CD4-positive, CD25-positive, alpha-beta regulatory T cell (primary cell): ENCODE data around the gene TLX2. TPM values are rescaled to one million over a fixed set of nuclear protein-coding genes. Genes with fewer than 3 reads are reported as not detected.

Experiments
- ATAC-seq, 2 donors: fragments of 150-1000 bp; cut with Tn5 transposase; one replicate each; pipeline ENCODE4 v1.10.0; 2021; ENCODE audit warnings: low read depth in 2 of 2, moderate number of reproducible peaks in 2 of 2, moderate library complexity in 1 of 2
- DNase-seq, 3 donors: peaks; one replicate each; pipeline versions ENCODE4 v3.0.0 to v3.0.0-alpha.2; 2012 to 2022; ENCODE audit warnings: mixed read lengths in 1 of 3
- H3K27ac ChIP-seq: one replicate; pipeline ENCODE4 v1.7.0; 2013; ENCODE audit warnings: mild to moderate bottlenecking, low read length; ENCODE audit not compliant: insufficient read depth, poor library complexity, severe bottlenecking
- H3K27me3 ChIP-seq: one replicate; pipeline ENCODE4 v1.7.0; 2013; ENCODE audit warnings: low read length; ENCODE audit not compliant: control insufficient read depth, insufficient read depth
- H3K36me3 ChIP-seq: one replicate; pipeline ENCODE4 v1.7.0; 2013; ENCODE audit warnings: mild to moderate bottlenecking, low read length, moderate library complexity; ENCODE audit not compliant: control insufficient read depth, insufficient read depth
- H3K4me1 ChIP-seq: 2 replicates; pipeline ENCODE4 v1.7.0; 2013; ENCODE audit warnings: mild to moderate bottlenecking, low read length; ENCODE audit not compliant: insufficient read depth, control insufficient read depth, poor library complexity, severe bottlenecking
- H3K4me3 ChIP-seq: one replicate; pipeline ENCODE4 v1.7.0; 2013; ENCODE audit warnings: low read depth, mild to moderate bottlenecking, low read length, moderate library complexity
- H3K9me3 ChIP-seq, 2 experiments: 1 replicate in 1 of 2; 2 replicates in 1 of 2; pipeline ENCODE4 v1.7.0; 2013; ENCODE audit warnings: low read length in 2 of 2, mild to moderate bottlenecking in 1 of 2, moderate library complexity in 1 of 2; ENCODE audit not compliant: control insufficient read depth in 2 of 2
- H3K27ac Mint-ChIP-seq, 3 donors: one replicate each; pipeline ENCODE4 v1.8.0; 2020 to 2022; ENCODE audit warnings: mild to moderate bottlenecking in 3 of 3, mixed read lengths in 3 of 3, moderate library complexity in 2 of 3
- H3K27me3 Mint-ChIP-seq: one replicate; pipeline ENCODE4 v1.8.0; 2022; ENCODE audit warnings: mild to moderate bottlenecking, mixed read lengths
- H3K36me3 Mint-ChIP-seq: one replicate; pipeline ENCODE4 v1.8.0; 2020; ENCODE audit warnings: mixed read lengths
- H3K4me1 Mint-ChIP-seq, 4 donors: one replicate each; pipeline ENCODE4 v1.8.0; 2020 to 2022; ENCODE audit warnings: mixed read lengths in 4 of 4, mild to moderate bottlenecking in 1 of 4
- H3K4me3 Mint-ChIP-seq, 4 donors: one replicate each; pipeline ENCODE4 v1.8.0; 2020 to 2022; ENCODE audit warnings: mild to moderate bottlenecking in 4 of 4, mixed read lengths in 4 of 4, moderate library complexity in 3 of 4
- H3K9me3 Mint-ChIP-seq, 7 donors: one replicate each; pipeline ENCODE4 v1.8.0; 2020 to 2022; ENCODE audit warnings: mixed read lengths in 7 of 7, mild to moderate bottlenecking in 3 of 7, moderate library complexity in 2 of 7
- polyA plus RNA-seq, 4 donors: library from polyadenylated mRNA; unstranded; fragments of 300-500 nt; fragmentation: Illumina TruSeq; gene quantifications; one replicate each; pipeline ENCODE4 v1.2.3, GENCODE V29; 2021
- total RNA-seq: library from RNA; stranded (reverse); gene quantifications from one replicate; pipeline ENCODE4 v1.2.3, GENCODE V29; 2022

Gene TLX2
- total and polyA plus RNA-seq, 5 donors from 2014 or later: 0.10 to 0.14 TPM; not detected in 3

DNA sequence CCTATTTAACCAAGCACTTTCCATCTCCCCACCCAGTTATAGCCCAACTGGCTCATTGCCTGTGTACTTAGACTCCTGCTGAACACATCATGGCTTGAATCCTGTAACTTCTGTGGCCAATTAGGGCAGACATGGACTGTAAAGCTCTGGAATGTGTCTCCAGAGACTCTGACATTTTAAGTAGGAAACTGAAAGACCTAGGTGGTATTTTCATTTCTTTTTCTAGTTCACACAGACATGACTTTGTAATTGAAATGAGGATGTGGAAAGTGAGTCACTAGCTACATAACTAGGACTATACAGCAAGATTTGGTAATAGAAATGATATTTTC lies 52.5 kb downstream of the TLX2 start:
- H3K4me1 Mint-ChIP-seq: no peaks in the 10 kb centered on the region
- no peak for ATAC-seq
- H3K27me3 Mint-ChIP-seq: no peaks in the 10 kb centered on the region
- Histone ChIP-seq H3K27ac (no peak overlapping the region), H3K4me1 (no peaks in the 10 kb centered on the region), H3K36me3 (no peaks in the 10 kb centered on the region), H3K4me3 (no peak overlapping the region), H3K9me3 (no peaks in the 10 kb centered on the region), H3K27me3 (peaks cover 2% of the 10 kb centered on the region)
- no peak overlapping the region for H3K27ac Mint-ChIP-seq
- peaks cover 3% of the 10 kb centered on the region for H3K36me3 Mint-ChIP-seq
- H3K9me3 Mint-ChIP-seq: peaks cover 0 to 2% (median 0%) of the 10 kb centered on the region in 7 donors
- no peak overlapping the region for H3K4me3 Mint-ChIP-seq
- no peak for DNase-seq

Other genes starting within 250 kb of the TLX2 start
- 12.7 TPM for gene SLC4A5, start 171.0 kb upstream of the TLX2 start, total RNA-seq
- gene SLC4A5, start 171.0 kb upstream of the TLX2 start, polyA plus RNA-seq: under 1 TPM; 0.30 to 0.93 (median 0.62) TPM
- gene DCTN1, start 134.1 kb upstream of the TLX2 start, total RNA-seq: 83.5 TPM
- 10 to 100 TPM; 42.9 to 58.9 (median 47.0) TPM for gene DCTN1, start 134.1 kb upstream of the TLX2 start, polyA plus RNA-seq
- 1.1 TPM for gene C2orf81, start 92.8 kb upstream of the TLX2 start, total RNA-seq
- 1 to 10 TPM; 1.2 to 3.9 (median 2.3) TPM for gene C2orf81, start 92.8 kb upstream of the TLX2 start, polyA plus RNA-seq
- gene WDR54, start 92.7 kb upstream of the TLX2 start, total RNA-seq: 18.4 TPM
- 10 to 100 TPM; 49.4 to 84.3 (median 59.2) TPM for gene WDR54, start 92.7 kb upstream of the TLX2 start, polyA plus RNA-seq
- 0.39 TPM for gene RTKN, start 72.5 kb upstream of the TLX2 start, total RNA-seq
- under 1 TPM in 2 of 4 donors, not detected in 2; 0.34 TPM for gene RTKN, start 72.5 kb upstream of the TLX2 start, polyA plus RNA-seq
- gene INO80B, start 59.4 kb upstream of the TLX2 start, total RNA-seq: 62.6 TPM
- gene INO80B, start 59.4 kb upstream of the TLX2 start, polyA plus RNA-seq: 1 to 10 TPM; 5.0 to 9.3 (median 5.7) TPM
- gene WBP1, start 56.0 kb upstream of the TLX2 start, total RNA-seq: 79.5 TPM
- gene WBP1, start 56.0 kb upstream of the TLX2 start, polyA plus RNA-seq: 10 to 100 TPM; 33.5 to 46.7 (median 37.2) TPM
- 56.8 TPM for gene MOGS, start 49.1 kb upstream of the TLX2 start, total RNA-seq
- 10 to 100 TPM; 31.7 to 38.0 (median 34.8) TPM for gene MOGS, start 49.1 kb upstream of the TLX2 start, polyA plus RNA-seq
- 57.2 TPM for gene MRPL53, start 41.8 kb upstream of the TLX2 start, total RNA-seq
- gene MRPL53, start 41.8 kb upstream of the TLX2 start, polyA plus RNA-seq: 100 to 1,000 TPM; 120 to 163 (median 137) TPM
- 15.8 TPM for gene CCDC142, start 31.5 kb upstream of the TLX2 start, total RNA-seq
- gene CCDC142, start 31.5 kb upstream of the TLX2 start, polyA plus RNA-seq: 10 to 100 TPM in 3 of 4 donors, 1 to 10 TPM in 1; 8.9 to 14.9 (median 10.4) TPM
- 38.7 TPM for gene TTC31, start 31.4 kb upstream of the TLX2 start, total RNA-seq
- gene TTC31, start 31.4 kb upstream of the TLX2 start, polyA plus RNA-seq: 10 to 100 TPM; 21.7 to 24.7 (median 22.7) TPM
- gene LBX2, start 14.8 kb upstream of the TLX2 start, total RNA-seq: not detected
- under 1 TPM in 2 of 4 donors, not detected in 2; 0.16 to 0.40 TPM for gene LBX2, start 14.8 kb upstream of the TLX2 start, polyA plus RNA-seq
- 17.0 TPM for gene PCGF1, start 6.8 kb upstream of the TLX2 start, total RNA-seq
- 10 to 100 TPM; 13.8 to 23.9 (median 15.6) TPM for gene PCGF1, start 6.8 kb upstream of the TLX2 start, polyA plus RNA-seq
- 0.15 TPM for gene DQX1, start 11.8 kb downstream of the TLX2 start, total RNA-seq
- not detected for gene DQX1, start 11.8 kb downstream of the TLX2 start, polyA plus RNA-seq
- 183 TPM for gene AUP1, start 15.3 kb downstream of the TLX2 start, total RNA-seq
- gene AUP1, start 15.3 kb downstream of the TLX2 start, polyA plus RNA-seq: 100 to 1,000 TPM in 2 of 4 donors, 10 to 100 TPM in 2; 85.7 to 112 (median 99.7) TPM
- 25.8 TPM for gene HTRA2, start 15.5 kb downstream of the TLX2 start, total RNA-seq
- 10 to 100 TPM; 26.6 to 34.1 (median 30.5) TPM for gene HTRA2, start 15.5 kb downstream of the TLX2 start, polyA plus RNA-seq
- gene LOXL3, start 39.5 kb downstream of the TLX2 start, total RNA-seq: 1.1 TPM
- under 1 TPM in 1 of 4 donors, not detected in 3; 0.09 TPM for gene LOXL3, start 39.5 kb downstream of the TLX2 start, polyA plus RNA-seq
- 19.8 TPM for gene DOK1, start 40.3 kb downstream of the TLX2 start, total RNA-seq
- 10 to 100 TPM; 29.9 to 39.3 (median 33.7) TPM for gene DOK1, start 40.3 kb downstream of the TLX2 start, polyA plus RNA-seq
- not detected for gene M1AP, start 133.9 kb downstream of the TLX2 start, total RNA-seq
- gene M1AP, start 133.9 kb downstream of the TLX2 start, polyA plus RNA-seq: not detected
- 11.1 TPM for gene SEMA4F, start 139.8 kb downstream of the TLX2 start, total RNA-seq
- gene SEMA4F, start 139.8 kb downstream of the TLX2 start, polyA plus RNA-seq: 1 to 10 TPM; 7.3 to 10.0 (median 8.5) TPM